Measurements from ENCODE around the gene ASTL.

- TF ChIP-seq EZH2 (IDR thresholded peaks at IDR 0.05; ENCODE audit: borderline replicate concordance, low read depth, low read length, severe bottlenecking) (no peak), MAX (IDR thresholded peaks at IDR 0.05; ENCODE audit: insufficient read depth, insufficient read length) (no peak), CTCF (IDR thresholded peaks at IDR 0.05; ENCODE audit: extremely low read depth in 1 of 2, insufficient read depth in 1 of 2, low read depth in 1 of 2, low read length in 2 of 2) (no peak), POLR2A (IDR thresholded peaks at IDR 0.05; ENCODE audit: low read depth, low read length) (no peak), POLR2AphosphoS5 (IDR thresholded peaks at IDR 0.05; ENCODE audit: insufficient read depth, low read depth, low read length) (no peak), FOS (IDR thresholded peaks at IDR 0.05; ENCODE audit: borderline replicate concordance, insufficient read depth, low read length) (no peak)
Observed at GRCh38 chr2:96137321-96138178, 752 bp downstream of the ASTL start.

Data from endothelial cell of umbilical vein (primary cell).